Neural progenitor cell (in vitro differentiated cells): ENCODE data around the gene RAD51B.

Experiments used
- CTCF ChIP-seq: fragments of 200-600 bp; sonication (generic); IDR thresholded peaks from 2 replicates; pipeline ENCODE4 v1.5.1; 2017; ENCODE audit warnings: antibody characterized with exemption, mild to moderate bottlenecking
- EZH2 ChIP-seq: fragments of 200-600 bp; sonication (generic); IDR thresholded peaks from 2 replicates; pipeline ENCODE4 v1.6.1; 2017; ENCODE audit warnings: antibody characterized with exemption, mild to moderate bottlenecking, moderate library complexity

DNA sequence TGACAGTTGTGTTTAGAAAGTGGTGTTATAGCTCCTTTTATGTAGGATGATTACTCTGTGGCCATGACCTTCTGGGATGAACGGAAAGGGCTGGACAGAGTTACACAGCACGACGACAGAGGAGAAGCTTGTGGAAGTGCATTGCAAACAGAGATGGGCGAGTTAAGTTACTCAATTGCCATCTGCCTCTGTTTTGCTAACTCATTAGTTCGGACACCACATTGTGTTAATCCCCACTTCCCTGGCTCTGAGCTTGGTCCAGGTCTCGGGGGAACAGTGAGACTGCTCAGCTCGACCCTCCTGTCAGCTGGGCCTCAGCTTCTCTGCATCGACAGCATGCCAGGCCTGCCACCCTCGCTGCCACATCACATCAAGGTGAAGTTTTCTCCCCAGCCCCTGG, 565.3 kb downstream of the RAD51B start:
- no peak for TF ChIP-seq CTCF
- no peak for TF ChIP-seq EZH2
